Suppressor macrophage (primary cell): ENCODE data around the gene WFIKKN2.
"Not testable (repeated sequence)": the region's sequence is repeated elsewhere in the genome, so short reads cannot be mapped to it uniquely, and the experiment has no call there.

Source experiments
- DNase-seq, 4 experiments: peaks; one replicate each; pipeline ENCODE4 v3.0.0-alpha.2; 2020 to 2022

The WFIKKN2 gene

DNA sequence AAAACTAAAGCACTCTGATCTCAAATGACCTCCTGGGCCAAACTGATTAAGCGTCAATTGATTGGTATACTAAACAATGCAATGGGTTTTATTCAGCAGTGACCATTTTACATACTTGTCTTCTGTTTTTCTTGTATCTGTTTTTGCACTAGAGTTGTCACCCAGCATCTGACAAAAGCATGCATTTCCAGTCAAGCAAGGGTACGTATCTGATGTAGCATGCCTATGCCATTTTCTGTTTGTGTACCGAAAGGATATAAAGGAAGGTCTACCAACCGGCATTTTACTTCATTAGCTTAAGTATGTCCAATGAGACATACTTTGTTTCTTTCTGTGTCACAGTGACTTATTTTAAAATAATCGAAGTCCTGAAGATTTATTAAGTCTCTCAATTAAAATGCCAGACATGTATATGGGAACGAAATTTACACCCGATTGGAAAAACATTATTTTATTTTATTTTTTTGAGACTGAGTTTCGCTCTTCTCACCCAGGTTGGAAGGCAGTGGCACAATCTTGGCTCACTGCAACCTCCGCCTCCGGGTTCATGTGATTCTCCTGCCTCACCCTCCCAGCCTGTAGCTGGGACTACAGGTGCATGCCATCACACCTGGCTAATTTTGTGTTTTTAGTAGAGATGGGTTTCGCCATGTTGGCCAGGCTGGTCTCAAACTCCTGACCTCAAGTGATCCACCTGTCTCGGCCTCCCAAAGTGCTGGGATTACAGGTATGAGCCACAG, 23.3 kb downstream of the WFIKKN2 start:
- no peak for DNase-seq

DNA sequence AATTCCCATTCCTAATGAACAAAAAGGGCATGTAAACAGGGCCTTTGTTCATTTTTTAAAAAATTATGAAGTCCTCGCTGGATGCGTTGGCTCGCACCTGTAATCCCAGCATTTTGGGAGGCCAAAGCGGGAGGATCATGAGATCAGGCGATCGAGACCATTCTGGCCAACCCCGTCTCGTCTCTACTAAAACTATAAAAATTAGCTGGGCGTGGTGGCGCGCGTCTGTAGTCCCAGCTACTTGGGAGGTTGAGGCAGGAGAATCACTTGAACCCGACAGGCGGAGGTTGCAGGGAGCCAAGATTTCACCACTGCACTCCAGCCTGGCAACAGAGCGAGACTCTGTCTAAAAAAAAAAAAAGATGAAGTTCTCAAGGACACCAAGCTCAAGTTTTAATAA, 24.3 kb downstream of the WFIKKN2 start:
- DNase-seq, result not testable (repeated sequence)

GRCh38 chr17:50861334-50861676, 25.9 kb downstream of the WFIKKN2 start:
- DNase-seq, result no peak

- DNase-seq, result no peak
Measured at GRCh38 chr17:50861822-50862528, 26.6 kb downstream of the WFIKKN2 start.

DNA sequence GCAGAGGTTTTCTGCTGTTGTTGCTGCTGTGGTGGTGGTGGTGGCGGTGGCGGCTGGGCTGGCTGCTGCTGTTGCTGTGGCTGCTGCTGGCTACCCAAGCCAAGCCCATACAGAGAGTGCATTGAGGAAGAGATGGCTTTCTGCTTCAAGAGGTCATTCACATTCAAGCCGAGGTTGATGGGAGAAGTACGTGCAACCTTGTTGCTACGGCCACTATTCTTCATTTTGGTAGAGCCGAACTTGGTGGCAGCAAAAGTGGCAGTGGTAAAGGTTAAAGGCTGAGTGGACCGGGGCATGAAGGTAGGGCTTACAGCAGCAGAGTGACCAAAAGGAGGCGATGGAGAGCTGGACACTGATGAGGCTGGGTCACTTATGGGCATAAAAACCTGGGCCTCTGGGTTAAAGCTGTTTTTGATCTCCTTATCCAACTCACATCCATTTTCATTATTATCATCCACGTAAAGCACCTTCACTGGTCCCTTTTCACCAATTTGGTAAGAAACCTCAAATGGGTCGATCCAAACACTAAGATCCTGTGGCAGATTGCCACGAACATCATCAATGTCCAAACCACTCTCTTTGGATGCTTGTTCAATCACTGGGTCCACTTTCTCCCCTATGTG, 27.9 kb downstream of the WFIKKN2 start:
- DNase-seq, result peak; percentile 54 to 77 (median 64)

- DNase-seq, result no peak
Measured at GRCh38 chr17:50863931-50864330, 28.5 kb downstream of the WFIKKN2 start.

DNA sequence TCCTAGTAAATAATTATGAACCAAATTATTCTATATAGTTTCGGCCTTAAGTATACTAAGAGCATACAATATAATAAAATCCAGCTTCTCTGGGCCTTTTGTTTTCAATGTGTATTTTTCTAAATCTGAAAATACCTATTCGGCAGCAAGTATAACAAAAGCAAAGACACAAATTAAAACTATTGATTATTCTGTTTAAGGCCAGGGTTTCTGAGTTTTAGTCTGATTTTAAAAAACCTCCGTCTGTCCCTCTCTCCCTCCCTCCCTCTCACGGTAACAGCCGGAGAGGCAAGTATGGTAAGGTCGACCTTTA, 29.3 kb downstream of the WFIKKN2 start:
- peak in 2 of 4 experiments; percentile 35 to 48 for DNase-seq

DNA sequence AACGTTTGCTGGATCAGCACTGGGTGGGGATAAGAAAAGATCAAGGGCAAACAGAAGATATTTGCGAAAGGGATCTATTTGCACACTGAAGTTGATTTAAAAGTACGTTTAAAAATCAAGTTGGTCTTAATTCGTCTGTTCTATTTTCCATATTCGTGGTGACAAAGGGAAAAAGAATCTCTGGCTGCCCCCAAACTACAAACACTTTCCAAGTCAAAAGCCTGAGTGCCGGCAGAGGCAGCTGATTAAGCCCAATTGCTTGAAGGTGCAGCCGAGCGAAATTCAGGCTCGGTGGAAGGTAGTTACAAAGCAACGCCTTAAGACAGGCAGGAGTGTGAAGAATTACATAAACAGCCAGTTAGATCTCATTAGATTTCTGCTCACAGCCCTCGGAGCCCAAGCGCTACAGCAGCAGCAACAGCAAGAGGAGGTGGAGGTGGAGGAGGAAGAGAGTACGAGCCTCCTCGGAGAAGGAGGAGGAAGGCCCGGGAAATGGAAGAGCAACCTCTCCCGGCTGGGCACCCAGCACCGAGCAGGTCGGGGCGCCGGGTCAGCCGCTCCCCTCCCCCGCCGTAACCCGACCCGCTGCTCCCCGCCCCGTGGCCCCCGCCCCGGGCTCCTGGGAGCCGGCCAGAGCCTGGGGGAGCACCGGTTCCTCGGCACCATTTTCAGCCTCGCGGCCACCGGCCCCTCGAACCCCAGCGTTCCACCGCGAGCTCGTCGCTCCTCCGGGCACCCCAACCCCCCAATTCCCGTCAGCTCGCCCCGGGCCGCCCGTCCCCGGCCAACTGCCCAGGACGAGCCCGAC, 29.9 kb downstream of the WFIKKN2 start:
- peak; percentile 34 to 73 (median 60) for DNase-seq

DNA sequence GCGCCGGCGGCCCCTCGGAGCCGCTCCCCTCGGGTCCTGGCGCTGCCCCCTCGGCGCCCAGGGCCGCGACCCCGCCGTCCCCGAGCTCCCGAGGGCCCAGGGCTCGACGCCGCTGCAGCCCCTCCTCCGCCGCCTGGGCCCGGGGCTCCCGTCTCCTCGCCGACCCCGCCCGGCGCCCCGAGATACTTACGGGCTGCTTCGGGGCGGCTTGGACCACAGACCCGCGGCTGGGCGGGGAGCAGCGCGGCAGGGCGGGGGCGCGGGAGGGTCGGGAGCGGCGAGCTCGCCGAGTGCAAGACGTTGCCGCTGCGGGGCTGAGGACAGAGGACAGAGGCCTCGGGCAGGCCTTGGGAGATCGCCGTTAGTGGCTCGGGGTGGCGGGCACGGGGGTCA, 30.5 kb downstream of the WFIKKN2 start:
- DNase-seq, result no peak

DNA sequence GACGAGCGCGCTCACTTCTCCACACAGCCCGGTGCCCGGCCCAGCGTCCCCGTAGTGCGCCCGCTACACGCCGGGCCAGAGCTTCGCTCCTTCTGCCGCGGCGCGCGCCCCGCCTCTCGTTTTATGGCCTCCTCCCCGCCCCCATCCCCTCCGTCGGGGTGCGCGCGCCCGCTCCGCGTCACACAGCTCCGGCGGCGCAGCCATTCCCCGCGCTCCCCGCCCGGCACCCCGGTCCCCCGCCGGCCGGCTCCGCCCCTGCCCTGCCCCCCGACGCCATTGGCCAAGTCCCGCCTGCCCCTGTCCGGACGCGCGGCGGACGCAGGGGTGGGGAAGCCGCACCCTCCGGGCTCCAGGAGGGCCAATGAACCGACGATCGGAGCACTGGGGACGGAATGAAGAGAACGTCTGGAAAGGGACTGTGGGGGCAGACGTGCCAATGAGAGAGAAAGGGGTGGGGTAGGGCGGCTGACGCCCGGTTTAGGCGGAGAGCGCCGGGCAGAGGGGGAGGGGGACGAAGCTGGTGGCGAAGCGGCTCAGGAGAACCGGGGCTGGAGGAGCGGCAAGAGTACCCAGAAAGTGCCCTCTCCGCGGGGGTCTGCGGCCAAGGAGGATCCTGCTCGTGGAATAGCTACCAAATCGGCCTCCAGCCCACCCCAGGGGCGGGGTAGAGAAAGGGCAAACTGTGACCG, 31.0 kb downstream of the WFIKKN2 start, which contains the start of gene TOB1:
TSS of gene TOB1 (minus strand) at position 94 of the 689 bp plus-strand sequence. CDS start 2,337 bp downstream, outside the sequence.
- DNase-seq, result peak; percentile 99 to 100 (median 99)

GRCh38 chr17:50866950-50867362, 31.6 kb downstream of the WFIKKN2 start:
- DNase-seq, result peak; percentile 81 to 88 (median 86)

DNA sequence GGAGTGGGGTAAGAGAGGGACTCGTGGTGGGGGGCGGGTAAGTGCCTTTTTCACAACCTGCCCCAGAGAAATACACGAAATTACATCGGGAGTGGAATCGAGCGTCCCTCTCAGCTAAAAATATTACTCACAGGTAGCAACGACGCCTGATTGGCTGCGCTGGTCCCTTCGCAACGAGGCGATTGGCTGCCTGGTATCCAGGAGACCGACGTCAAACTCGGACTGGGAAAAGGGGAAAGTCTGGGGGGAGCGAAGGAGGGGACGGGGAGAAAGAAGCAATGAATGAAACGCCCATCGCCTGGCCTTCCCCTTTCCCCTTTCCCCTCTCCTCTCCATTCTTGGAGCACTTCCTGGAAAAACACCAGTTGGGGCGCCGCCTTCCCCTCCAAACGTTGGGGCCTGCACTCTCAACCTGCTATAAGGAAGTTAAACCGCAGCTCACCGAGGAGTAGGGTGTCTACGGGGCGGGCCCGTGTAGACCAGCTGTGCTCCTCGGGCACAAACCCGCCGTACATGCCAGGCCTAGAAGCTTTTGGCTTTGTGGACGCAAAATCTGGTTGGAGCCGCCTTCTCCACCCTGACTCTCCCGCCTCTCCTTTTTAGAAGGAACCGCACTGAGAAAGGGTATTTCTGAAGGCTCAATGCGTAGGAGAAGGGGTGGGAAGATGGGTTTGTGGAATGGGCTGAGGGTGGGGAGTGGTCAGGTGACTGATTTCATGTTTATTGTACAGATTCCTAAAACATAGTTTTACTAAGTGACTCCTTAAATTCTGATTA, 32.2 kb downstream of the WFIKKN2 start:
- peak; percentile 96 to 97 (median 96) for DNase-seq

DNA sequence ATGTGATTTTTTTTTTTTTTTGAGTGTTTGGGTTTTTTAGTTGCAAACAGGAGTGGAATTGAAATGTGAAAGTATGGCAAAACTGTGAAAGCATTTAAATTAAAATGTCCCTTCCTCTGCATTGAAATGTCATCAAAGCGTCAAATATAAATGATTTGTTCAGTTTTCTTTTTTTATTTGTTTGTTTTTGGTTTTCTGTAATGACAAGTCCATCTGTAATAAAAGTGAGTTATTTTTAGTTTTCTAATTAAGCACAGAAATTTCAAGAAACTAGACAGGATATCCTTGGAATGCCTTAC, 32.7 kb downstream of the WFIKKN2 start:
- DNase-seq, result no peak

GRCh38 chr17:50868602-50869001, 33.2 kb downstream of the WFIKKN2 start:
- DNase-seq, result no peak

DNA sequence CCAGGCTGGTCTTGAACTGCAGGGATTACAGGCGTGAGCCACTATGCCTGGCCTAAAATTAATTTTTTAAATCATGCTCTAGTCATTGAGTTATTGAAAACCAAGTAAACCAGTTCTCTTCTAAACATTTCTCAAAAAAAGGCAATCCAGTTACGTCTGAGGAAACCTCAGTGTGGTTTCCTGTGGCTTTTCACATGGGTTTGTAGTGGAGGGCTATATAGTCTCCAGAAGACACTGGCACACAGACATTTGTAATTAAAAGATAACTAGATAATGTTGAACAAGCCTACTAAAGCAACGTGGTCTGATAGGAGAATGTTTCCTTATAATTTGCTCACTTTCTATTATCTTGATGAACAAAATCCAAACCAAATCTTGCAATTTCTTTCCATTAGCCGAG, 36.0 kb downstream of the WFIKKN2 start:
- DNase-seq, result peak in 1 of 4 experiments; percentile 22

DNA sequence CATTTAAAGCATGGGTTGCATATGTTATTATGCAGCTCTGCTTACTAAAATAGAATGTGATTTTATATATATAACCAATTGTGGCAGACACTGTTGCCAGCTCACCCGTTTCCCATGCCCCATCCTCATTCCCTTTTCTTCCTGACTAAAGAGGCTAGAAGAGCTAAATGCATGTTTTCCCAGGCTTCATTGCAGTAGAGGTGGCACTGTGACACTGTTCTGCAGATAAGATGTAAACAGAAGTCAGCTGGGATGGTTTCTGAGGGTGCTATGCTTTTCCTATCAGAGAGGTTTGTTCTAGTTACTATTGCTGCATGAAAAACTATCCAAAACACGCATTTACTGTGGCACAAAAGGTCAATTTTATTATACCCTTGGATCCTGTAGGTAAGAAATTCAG, 36.5 kb downstream of the WFIKKN2 start:
- DNase-seq, result no peak

DNA sequence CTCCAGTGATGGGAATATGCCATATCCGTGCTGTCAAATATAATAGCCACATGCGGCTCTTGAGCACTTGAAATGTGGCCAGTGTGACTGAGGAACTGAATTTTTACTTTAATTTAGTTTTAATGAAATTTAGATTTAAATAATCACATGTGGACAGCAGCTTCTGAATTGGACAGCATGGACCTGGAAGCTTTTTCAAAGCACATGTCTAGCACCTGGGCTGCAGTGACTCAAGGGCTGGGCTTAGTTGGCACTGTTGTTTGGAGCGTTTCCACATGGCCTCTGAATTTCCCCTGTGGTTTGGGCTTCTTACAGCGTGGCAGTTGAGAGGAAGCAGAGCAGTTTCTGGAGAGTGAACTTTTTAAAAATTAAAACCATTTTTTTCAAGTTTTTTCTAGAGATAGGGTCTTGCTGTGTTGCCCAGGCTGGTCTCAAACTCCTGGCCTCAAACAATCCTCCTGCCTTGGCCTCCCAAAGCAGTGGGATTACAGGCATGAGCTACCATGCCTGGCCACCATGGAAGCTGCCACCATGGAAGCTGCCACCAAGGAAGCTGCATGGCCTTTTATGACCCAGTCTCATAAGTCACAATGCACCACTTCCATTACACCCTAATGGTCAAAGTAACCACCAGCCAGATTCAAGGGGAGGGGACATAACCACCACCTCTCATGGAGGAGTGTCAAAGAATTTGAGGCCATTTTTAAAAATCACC, 37.5 kb downstream of the WFIKKN2 start:
- DNase-seq, result peak; percentile 35 to 65 (median 62)

GRCh38 chr17:50875074-50875473, 39.7 kb downstream of the WFIKKN2 start:
- no peak for DNase-seq

DNA sequence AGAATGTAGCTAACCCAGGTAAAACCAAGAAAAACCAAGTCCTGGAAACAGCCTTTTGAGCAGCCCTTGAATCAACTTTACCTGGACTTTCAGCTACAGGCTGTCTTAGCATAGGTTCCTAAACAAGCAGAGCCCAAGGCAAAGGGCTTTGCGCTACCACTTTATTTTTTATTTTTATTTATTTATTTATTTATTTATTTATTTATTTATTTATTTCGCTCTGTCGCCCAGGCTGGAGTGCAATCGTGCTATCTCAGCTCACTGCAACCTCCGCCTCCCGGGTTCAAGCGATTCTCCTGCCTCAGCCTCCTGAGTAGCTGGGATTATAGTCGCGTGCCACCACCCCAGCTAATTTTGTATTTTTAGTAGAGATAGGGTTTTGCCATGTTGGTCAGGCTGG, 41.7 kb downstream of the WFIKKN2 start:
- DNase-seq, result not testable (repeated sequence)

DNA sequence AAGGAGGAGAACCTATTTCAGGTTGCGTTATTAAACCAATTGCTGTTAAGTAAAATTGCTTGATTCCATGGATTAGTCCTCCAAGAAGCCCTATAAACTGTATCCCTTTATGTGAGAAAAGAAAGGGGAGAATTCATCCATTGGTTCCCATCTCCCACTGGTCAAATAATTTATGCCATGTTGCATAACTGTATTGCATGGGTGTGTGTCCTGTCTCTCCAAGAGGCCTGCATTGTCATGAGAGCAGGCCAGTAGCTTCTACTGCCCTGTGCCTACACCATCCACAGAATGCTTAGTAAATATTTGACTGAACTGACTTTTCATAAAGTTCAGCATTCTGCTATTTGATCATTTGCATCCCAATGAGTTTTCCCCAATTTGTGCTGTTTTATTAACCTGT, 42.5 kb downstream of the WFIKKN2 start:
- DNase-seq, result no peak

- DNase-seq, result no peak
Measured at GRCh38 chr17:50879086-50879485, 43.7 kb downstream of the WFIKKN2 start.
